GM18511 (cell line): ENCODE results near the gene PDE11A.

Experiments
- ATAC-seq: cut with Tn5 transposase; IDR thresholded peaks from one replicate; pipeline ENCODE4 v1.9.1; 2021; ENCODE audit warnings: mild to moderate bottlenecking, moderate library complexity; ENCODE audit not compliant: unreplicated experiment

PDE11A gene

GRCh38 chr2:177612659-177613058 lies 459.9 kb downstream of the PDE11A start:
- no peak for ATAC-seq

GRCh38 chr2:177611310-177611886 lies 461.2 kb downstream of the PDE11A start:
- no peak for ATAC-seq

DNA sequence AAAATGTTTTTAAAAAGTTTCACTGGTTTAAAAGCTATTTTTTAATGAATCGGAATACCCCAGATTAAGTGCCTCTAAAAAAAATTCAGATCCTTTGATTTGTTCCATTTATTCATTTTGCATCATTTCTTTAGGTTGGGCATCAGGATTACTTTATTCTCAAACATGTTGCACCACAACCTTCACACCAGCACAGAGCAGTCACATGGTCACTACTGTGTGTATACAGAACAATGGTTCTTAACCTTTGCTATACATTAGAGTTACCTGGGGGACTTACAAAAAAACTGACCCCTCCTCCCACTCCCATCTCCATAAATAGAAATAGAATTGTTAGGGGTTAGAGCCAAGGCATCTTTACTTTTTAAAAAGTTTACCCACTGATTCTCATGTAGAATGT lies 461.8 kb downstream of the PDE11A start:
- ATAC-seq: no peak

- no peak for ATAC-seq
Measured at GRCh38 chr2:177606636-177607035, 465.9 kb downstream of the PDE11A start.

DNA sequence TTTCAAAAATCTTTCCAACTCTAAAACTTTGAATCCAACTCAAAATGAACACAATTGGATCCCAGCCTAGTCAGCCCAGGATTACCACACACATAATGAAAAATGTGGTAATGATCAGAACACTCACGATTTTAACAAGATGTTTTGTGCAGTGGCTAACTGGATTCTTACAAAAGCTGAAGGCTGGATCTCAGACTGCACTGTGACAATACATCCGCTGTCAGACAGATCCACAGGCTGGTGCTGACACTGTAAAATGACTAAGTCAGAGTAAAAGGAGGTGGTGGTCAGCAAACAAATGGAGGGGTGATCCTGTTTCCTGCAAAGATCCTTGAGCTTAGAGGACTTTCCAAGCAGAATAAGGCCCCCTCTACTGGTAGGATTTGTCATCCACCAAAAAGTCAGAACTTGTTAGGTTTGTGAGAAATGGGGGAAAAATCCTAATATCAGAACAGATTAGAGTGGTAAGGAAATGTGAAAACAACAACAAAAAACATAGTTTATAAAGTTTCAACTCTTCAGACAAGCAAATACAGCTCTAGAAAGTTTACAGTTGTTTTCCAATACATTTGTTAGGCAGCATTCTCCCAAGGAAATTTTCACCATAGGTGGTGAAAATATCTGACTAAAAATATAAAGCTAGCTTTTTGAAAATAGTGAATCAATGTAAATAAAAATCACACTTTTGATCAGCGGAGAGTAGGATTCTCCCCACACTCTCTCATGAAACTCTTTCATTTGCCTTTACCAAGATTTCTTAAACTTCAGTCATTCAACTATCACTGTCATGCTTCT lies 468.1 kb downstream of the PDE11A start:
- ATAC-seq: no peak

DNA sequence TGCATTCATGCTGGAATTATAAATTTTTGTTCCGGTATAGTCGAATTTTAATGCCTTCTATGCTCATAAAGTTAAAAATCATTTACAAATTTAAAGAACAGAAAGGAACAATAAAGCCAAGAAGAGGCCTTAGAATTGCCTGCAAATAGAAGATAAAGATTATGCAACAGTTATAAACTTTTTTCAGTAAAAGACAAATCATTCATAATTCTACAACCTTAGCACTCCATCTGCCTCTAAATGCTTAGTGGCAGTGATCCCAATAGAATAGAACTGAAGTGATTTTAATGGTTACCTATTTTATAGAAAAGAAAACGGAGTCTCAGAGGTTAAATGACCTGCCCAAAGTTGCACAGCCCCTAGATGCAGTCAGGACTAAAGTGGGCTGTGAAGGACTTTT lies 468.8 kb downstream of the PDE11A start:
- no peak for ATAC-seq

DNA sequence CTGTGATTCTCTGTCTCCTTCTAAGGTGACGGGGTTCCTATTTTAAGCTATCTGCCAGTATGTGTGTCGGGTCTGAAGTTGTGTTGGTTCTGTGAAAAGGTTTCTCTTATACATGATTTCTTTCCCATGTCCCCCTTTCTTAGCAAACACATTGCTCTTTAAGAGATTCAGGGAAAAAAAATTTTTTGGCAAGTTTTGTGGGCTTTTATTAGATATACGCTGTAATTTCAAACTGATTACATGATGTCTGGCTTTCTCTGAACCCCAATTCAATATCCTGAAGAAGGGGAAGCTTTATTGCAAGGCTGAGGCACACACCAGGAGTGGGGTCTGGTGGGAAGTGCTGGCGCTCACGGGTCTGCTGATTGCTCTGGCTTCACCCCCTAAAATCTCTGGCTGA lies 469.4 kb downstream of the PDE11A start:
- ATAC-seq: no peak

GRCh38 chr2:177602611-177603164 lies 469.9 kb downstream of the PDE11A start:
- ATAC-seq: no peak

DNA sequence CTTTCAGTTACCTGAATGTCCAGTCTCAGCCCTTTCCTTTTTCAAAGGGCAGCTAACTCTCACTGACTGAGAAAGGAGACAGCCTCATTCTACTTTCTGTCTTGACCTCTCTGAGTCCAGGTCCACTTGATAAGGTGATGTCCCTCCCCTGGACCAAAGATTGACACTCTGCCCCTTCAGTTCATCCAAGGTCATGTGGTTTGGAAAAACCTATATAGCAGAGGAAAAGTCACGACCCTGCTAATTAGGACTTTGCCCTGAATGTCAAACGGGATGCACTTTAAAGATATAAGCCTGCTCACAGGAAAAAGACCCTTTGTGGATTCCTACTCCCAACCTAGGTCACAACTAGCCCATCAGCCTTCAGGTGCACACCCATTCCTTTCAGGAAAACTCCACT lies 471.7 kb downstream of the PDE11A start:
- no peak for ATAC-seq

- no peak for ATAC-seq
Measured at GRCh38 chr2:177599956-177600355, 472.6 kb downstream of the PDE11A start.

DNA sequence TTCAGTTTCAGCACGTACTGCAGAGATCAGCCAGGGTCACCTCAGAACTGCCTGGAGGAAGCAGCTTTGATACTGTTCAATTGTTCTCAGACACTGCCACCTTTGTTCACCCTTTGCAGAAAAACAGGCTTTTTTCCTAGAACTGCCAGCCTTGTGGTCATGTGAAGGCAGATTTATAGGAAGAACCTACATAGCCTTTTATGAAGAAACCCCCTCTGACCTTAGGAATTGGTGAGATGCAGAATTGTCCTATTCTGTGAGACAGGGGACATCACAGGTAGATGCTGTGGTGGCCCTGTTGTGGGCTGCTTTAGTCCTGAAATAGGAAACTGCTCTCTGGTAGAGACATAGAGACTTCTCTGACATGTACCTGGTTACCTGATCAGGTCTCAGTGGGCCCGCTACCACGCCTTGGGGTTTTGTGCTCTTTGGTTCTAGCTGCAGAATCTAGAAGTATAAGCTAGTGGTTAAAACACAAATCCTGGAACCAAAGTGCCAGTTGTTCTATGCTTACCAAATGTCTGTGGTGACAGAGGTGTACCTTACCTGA lies 473.4 kb downstream of the PDE11A start:
- no peak for ATAC-seq

DNA sequence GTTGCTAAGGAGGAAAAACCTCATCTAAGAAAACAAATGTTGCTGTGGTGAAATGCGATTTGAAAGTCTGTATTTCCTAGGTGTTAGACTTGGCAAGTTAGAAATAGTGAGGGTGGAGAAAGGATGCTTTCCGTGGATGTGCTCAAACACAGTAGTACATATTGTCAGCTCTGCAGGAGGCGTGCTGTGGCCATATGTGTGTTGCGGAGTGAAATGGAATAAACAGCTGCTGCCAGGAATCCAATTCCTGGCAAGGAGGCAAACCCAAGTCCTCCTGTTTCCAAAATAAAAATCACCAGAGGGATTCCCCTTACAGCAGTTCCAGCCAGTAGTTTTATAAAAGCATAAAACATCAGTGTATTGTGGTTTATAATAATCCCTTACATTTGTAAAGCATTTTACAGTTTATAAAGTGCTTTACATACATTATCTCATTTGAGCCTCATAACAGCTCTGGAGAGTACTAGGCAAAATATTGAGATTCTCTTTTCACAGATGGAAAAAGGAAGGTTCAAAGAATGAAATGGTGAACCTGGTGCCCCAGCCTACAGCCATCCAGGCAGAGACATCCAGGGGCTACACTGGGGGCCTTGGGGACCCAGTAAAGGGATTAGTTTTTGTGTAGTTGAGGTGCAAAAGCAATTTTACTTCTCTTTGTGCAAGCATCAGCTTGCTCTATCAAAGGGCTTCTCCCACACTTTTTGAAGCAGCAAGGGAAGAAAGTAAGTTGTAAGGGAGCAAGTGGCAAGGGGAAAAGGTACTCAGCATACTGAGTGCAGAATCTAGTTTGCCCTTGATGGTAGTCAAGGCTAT lies 474.0 kb downstream of the PDE11A start:
- ATAC-seq: no peak

DNA sequence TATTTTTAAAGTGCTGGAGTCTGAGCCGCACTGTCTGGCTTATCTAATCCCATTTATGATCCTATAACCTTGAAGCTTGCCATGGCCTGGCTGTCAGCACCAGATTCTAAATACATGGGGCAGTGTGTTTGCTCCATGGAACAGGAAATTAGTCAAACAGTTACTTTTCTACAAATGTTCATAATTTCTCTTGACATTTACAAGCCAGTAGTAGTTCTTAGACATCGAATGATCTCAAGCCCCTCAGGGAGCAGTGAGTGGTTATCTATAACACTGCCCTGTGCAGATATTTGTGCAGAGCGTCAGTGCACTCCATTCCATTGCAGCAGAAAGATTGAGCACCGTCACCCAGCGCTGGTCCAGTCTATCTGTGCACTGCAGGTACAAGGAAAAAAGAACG lies 474.8 kb downstream of the PDE11A start:
- ATAC-seq: no peak

DNA sequence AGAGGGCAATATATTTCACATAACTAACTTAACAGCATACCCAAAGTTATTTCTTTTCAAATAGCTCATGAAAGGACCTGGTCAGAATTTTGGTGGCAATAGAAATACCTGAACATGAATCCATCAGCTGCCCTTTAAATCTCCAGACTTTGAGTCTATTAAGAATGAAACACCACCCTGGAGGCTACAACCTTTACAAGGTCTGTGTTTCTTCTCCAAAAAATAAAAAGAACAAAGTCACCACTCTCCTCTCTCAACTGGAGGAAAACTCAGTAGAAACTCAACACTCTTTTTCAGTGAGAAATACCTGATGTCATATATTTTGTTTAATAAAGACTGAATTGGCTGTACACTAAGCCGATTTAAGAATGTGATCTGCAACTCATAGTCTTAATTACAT lies 475.7 kb downstream of the PDE11A start:
- ATAC-seq: no peak

- ATAC-seq: no peak
Measured at GRCh38 chr2:177595126-177595845, 477.3 kb downstream of the PDE11A start.

DNA sequence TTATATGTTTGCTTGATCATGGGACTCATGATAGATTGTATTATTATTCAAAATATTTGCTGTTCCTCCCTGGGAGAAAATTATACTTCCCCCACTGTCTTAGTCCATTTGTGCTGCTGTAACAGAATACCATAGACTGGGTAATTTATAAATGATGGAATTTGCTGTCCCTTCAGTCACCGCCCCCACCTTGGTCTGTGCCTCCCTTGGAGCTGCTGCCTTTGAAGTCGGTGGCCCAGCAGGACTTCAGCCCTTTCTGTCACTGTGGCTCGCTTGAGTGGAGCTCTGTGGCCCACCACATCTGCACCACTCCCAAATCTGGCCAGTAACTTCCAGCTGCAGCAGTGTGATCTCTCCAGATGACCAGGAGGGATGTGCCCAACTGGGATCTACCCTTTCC lies 479.2 kb downstream of the PDE11A start:
- no peak for ATAC-seq

GRCh38 chr2:177592945-177593344 lies 479.6 kb downstream of the PDE11A start:
- no peak for ATAC-seq

DNA sequence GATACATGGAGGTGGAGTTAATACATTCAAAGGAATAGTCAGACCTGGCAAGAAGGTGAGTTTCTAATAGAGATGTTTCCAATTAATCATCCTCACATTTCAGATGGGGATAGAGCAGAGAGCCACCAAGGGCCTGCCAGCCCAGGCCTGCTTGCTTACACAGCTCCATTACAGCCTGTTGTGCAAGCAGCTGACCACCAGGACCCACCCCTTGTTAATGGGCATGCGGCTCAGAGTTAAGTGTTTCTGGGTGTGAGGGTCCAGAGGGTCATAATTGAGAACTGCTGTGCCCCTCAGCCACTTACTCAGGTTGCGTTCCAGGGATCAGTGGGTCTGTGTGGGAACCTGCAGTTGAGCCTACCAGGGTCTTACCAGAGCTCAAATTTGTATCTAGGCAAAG lies 480.2 kb downstream of the PDE11A start:
- ATAC-seq: no peak

- ATAC-seq: no peak
Measured at GRCh38 chr2:177589186-177589585, 483.4 kb downstream of the PDE11A start.

GRCh38 chr2:177588671-177589070 lies 483.9 kb downstream of the PDE11A start:
- no peak for ATAC-seq

DNA sequence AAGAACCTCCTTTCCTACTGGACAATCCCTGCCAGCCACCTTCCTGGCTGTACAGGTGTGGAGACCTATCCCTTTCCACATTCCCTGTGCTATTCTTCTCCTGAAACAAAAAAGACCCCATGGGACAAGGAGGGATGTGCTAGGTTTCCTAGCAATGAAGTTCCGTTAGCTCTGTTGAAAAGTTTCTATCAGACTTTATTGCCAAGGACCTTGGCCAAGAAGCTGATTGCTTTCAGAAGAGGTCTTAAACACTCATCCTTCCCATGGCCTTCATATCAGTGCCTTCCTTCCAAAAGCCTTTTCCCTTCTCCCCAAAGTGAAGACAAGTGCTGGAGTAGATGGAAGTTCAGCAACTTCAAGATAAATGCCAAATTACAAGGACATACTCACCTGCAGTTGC lies 485.2 kb downstream of the PDE11A start:
- no peak for ATAC-seq
